GM18907 (cell line): ENCODE measurements around the gene SLIT3.

Experiments
- ATAC-seq: cut with Tn5 transposase; IDR thresholded peaks from one replicate; pipeline ENCODE4 v1.9.1; 2021; ENCODE audit warnings: mild to moderate bottlenecking, moderate library complexity; ENCODE audit not compliant: unreplicated experiment

SLIT3 gene

GRCh38 chr5:168695301-168695835 is 605.6 kb downstream of the SLIT3 start:
- no peak for ATAC-seq

- no peak for ATAC-seq
Observed at GRCh38 chr5:168694289-168694688, 606.6 kb downstream of the SLIT3 start.

DNA sequence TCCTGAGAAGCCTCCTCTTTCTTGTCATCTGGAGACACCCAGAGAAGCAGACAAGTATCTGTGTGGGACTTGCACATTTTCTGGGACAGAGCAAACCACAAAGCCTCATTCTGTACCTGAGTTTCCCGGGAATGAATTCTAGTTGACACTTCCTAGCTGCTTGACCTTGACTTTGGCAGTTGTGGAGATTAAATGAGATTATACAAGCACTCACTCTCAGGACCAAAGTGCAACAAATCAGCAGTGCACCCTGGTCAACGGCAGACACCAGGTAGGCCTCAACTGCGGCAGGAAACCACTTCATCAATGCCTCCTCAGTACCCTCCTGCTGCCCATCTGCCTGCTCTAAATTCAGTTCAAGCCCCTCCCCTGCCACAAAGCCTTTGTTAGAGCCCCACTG is 607.1 kb downstream of the SLIT3 start:
- ATAC-seq = no peak

DNA sequence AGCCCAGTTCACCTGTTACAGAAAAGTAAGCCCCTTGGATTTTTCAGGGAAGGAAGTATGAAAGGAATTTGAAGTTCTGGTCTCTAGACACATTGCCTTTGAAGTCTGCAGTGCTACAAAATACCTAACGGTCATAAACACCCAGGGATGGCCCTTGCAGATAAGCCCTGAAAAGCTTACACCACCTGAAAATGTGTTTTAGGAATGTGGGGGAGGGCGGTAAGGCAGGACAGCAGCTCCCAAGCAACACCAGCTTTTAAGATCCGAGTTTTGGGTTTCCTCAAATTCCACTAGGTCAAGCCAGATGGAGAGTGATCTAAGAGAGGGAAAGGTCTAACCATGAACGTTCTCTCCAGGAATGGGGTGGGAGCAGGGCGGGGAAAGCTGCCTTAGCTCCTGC is 607.6 kb downstream of the SLIT3 start:
- no peak for ATAC-seq

DNA sequence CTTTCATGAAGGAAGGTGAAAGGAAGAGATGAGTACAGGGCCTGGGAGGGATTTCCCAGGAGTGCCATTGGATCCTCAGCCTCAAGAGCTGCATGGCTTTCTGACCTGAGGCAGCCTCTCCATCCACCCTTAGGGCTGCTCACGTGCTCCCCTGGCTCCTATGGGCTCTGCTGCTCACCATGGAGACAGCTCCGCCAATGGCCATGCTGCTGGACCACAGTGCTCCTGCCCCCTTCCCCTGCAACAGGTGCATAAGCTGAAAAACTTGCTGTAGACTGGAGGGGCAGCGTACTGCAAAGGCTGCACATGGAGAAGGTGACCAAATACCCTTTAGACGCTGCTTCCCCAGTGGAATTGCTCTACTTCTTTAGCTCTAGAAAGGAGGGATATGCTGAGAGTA is 609.0 kb downstream of the SLIT3 start:
- ATAC-seq = no peak

DNA sequence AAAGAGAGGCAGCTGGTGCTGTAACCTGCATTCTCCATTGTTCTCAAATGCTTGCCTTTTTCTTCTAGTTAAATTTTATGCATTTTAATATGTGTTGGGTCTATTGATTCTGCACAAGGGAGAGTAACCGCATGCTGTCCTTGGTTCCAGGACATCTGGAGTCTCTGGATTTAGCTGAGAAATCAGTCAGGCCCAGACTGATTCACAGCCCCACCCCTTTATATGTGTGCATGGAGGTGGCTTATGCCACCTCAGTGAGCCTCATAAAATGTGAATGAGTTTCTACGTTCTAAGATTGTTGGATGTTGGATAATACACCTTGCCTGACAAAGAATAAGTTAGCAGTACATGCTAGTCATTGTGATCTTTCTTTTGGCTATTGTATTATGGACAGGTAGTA is 611.7 kb downstream of the SLIT3 start:
- ATAC-seq = no peak

- ATAC-seq = no peak
Observed at GRCh38 chr5:168686837-168687236, 614.1 kb downstream of the SLIT3 start.

DNA sequence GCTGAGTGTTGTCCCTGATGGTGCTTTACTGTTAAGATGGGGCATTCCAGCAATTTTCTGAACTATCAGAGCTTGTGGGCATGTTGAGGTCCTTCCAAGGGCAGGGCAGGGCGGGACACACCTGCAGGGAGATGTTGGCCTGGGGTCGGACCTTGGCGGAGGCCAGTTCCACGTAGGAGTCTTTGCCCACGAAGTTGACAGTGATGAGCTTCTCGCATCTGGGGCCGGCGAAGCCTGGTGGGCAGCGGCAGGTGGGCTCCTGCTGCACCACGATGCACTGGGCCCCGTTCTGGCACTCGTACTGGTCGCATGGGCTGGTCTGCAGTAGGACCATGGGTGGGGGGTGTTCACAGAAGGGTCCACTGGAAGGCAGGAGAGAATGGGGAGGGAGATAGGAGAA is 615.4 kb downstream of the SLIT3 start:
- ATAC-seq = no peak

GRCh38 chr5:168683927-168684295 is 617.0 kb downstream of the SLIT3 start:
- no peak for ATAC-seq

DNA sequence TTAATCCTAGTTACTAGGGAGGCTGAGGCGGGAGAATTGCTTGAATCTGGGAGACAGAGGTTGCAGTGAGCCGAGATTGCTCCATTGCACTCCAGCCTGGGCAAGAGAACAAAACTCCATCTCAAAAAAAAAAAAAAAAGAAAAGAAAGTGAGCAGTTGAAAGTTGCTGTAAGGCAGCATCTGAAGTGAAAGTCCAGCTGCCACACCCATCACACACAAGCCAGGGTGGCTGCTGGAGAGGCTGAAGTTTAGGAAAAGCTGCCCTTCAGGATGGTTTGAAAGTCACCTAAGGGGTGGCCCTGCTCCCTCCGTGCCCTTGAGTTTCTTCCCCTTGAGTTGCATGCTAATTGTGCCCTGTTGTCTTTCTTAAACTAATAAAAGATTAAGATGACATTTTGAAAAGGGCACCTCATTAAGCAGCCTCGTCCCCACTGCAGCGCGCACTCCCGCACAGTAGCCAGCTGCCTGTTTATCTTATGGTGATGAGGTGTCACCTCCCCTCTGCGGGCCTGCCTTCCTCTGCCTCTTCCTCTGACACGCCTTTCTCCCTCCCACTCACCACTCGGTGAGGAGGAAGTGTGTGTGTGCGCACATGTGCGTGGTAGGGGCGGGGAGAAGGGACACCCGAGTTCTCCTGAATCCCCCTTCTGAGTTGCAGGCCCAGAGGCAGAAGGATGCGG is 617.6 kb downstream of the SLIT3 start:
- no peak for ATAC-seq

DNA sequence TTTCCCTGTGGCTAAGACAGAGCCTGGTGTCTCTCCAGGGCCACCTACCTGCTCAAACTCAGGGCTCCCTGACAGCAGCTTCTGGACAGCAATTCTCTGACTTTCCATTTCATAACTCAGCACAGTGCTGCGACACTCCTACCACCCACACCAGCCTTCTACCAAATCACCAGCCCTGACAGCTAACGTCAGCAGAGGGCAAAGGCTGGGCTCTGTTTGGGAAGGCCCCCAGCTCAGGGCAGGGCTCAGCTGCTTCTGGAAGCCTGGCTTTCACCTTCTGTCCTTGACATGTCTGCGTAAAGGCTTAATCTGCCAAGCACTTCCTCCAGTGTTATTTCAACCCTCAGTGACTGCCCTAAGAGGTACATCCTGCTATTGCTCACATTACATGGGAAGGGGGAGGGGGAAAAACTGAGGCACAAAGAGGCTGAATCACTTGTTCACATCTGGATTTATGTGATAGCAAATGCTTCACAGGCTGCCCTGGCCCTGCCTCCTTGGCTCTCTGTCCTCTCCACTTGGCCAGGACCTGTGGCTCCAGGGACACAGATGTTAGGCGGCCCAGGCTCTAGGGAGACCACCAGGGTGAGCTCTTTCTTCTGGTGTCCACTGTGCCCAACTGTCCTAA is 619.3 kb downstream of the SLIT3 start:
- ATAC-seq = no peak

DNA sequence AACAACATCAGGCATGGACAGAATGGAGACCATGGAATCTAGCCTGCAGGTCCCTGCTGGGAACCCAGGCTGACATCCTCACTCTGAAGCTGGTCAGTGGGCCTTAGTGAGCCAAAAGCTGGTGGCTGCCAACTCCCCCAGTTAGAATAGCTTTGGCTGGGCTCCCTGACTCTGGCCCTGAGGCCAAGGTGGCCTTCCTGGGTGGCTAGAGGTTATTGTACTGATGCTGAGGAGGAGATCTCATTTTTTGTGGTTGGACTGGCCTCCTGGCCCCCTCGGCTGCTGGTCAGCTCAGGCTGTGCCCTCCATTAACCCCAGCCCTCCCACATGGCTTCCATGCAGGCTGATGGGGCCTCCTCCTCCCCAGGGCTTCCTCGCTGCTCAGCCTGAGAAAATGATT is 620.5 kb downstream of the SLIT3 start:
- ATAC-seq = no peak

- peak; percentile 72 for ATAC-seq
Observed at GRCh38 chr5:168679515-168679920, 621.4 kb downstream of the SLIT3 start.

DNA sequence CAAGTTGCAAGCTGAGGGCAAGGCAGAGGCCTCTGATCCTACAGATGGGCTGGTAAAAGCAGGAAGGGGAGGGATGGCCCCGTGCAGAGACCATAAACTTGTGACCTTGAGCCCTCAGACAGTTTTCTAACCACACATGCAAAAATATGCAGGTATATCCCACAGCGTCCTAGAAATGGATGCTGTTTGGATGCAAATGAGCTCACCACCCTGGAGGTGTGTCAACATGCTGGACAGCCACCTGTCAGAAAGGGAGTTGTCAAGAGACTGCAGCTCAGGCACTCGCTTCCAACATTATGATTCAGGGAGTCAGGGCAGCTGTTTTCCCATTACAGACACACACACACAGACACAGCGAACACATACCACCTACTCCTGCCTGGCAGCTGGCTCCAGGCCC is 624.4 kb downstream of the SLIT3 start:
- no peak for ATAC-seq

GRCh38 chr5:168675883-168676408 is 625.0 kb downstream of the SLIT3 start:
- ATAC-seq = no peak

DNA sequence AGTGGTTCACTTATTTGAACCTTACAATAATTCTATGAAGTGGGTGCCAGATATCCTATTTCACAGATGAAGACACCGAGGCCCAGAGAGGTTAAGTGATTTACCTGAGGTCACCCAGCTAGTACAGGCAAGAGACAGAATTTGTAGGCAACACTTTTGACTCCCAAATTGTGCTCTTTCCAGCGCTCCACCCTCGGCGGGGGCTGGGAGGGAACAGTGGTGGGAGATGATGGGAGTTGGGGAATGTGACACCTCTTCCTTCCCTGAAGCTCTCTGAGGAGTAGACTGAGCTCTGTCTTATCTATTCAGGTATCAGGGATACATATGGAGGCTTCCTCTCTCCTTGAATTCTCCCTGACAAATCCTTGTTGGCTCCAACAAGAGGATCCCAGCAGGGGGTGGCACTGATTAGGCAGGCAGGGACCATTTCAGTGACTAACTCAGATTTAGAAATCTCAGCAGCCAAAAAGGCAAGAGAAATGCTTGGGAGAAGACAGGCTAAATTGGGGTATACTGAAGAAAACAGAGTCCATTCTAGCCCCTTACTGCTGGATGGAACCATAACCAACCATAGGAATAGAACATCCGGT is 626.0 kb downstream of the SLIT3 start:
- no peak for ATAC-seq

GRCh38 chr5:168672888-168673287 is 628.1 kb downstream of the SLIT3 start:
- no peak for ATAC-seq

DNA sequence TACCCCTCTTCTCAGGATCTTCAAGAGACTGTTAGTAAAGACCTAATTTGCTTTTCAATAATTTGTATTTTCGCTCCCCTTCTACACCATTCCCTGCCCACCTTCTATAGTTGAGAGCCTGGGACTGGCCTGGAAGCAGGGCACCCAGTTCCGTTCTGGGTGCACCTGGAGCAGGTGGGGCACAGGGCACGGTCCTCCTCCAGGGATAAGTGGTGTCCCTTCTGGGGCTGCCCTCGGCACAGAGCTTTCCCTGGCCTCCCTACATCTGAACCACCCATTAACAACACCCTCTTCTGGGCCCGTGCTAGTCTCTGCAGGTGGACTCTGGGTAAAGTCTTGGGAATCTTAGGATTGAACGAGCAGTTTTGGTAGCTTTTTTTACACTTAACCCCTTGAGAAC is 628.9 kb downstream of the SLIT3 start:
- ATAC-seq = no peak

GRCh38 chr5:168670881-168671575 is 629.9 kb downstream of the SLIT3 start:
- ATAC-seq = no peak

DNA sequence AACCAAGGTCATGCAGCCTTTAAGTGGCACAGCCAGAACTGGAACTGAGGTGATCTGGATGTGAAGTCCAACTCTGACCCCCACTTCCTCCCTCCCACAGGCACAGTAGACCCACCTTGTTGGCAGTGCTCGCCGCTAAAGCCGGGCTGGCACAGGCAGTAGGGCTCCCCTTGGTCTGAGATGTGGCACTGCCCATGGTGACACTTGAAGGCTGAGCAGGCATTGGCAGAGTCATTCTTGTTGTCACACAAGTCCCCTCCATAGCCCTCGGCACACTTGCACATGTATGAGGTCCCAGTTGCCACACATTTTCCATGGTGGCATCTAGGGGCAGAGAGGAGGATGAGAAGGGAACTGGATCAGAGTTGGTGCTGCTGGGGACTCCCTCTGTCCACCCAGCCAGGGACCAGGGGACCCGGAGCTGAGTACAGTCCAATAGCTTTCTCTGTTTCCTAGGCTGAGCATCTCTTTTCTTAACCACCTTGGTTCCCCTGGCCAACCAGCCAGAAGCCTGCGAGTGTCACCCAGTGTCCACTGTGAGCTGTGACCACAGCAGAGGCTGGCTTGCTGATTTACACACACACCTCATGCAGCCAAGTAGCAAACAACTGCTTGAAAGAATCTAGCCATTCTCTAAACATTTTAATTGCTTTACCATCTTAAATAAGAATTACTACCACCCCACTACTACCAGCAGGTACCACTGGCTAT is 631.1 kb downstream of the SLIT3 start:
- no peak for ATAC-seq

GRCh38 chr5:168669156-168669555 is 631.8 kb downstream of the SLIT3 start:
- no peak for ATAC-seq
